Hypothalamus (tissue), 51 donors: ENCODE results near the gene MUC12.
"Not testable (repeated sequence)": the region's sequence is repeated elsewhere in the genome, so short reads cannot be mapped to it uniquely, and the experiment has no call there.

ENCODE experiments used
- DNase-seq, 51 donors: peaks; one replicate each; lab custom pipeline; 2025; lab: John Stamatoyannopoulos, UW

MUC12 gene

DNA sequence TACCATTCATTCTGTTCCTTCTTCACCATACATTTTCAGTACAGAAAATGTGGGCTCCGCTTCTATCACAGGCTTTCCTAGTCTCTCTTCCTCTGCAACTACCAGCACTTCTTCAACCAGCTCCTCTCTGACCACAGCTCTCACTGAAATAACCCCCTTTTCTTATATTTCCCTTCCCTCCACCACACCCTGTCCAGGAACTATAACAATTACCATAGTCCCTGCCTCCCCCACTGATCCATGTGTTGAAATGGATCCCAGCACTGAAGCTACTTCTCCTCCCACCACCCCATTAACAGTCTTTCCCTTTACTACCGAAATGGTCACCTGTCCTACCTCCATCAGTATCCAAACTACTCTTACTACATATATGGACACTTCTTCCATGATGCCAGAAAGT is 9.5 kb upstream of the MUC12 start:
- DNase-seq, result no peak

DNA sequence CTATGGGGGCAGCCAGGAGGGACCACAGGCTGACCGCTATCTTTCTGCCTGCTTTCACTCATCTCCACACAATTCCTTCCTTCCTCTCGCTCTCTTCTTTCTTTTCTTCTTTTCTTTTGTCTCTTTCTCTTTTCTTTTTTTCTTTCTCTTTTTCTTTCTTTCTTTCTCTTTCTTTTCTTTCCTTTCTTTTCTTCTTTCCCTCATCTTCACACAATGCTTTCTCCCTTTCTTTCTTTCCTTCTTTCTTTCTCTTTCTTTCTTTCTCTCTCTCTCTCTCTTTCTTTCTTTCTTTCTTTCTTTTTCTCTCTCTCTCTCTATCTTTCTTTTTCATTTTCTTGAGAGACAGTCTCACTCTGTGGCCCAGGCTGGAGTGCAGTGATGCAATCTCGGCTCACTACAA is 6.8 kb upstream of the MUC12 start:
- DNase-seq, result no peak

DNA sequence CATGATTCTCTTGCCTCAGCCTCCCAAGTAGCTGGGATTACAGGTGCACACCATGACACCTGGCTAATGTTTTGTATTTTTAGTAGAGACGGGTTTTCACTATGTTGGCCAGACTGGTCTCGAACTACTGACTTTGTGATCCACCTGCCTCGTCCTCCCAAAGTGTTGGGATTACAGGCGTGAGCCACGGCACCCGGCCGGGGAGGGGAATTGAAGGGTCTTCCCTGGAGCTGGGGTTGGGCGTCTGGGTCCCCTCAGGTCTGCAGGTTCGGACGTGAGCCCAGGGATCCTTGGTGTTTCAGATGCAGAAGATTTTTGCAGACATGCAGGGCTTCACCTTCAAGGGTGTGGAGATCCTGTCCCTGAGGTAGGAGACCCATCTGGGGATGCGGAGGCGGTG is 6.0 kb upstream of the MUC12 start:
- no peak for DNase-seq

DNA sequence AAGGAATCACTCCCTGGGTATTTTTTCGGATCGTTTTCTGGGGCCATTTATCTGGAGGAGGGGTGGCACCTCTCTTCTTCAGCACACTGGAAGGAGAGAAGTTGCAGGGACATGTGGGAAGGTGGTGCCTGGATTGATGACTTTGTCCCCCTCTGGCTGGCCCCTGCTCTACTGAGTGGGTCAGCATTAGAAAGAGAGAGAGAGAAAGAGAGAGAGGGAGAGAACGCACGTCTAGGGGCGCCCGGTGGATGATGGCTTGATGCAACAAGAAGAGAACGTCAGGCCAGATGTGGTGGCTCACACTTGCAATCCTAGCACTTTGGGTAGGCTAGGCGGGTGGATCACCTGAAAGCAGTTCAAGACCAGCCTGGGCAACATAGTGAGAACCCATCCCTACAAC is 5.5 kb upstream of the MUC12 start:
- DNase-seq, result no peak

DNA sequence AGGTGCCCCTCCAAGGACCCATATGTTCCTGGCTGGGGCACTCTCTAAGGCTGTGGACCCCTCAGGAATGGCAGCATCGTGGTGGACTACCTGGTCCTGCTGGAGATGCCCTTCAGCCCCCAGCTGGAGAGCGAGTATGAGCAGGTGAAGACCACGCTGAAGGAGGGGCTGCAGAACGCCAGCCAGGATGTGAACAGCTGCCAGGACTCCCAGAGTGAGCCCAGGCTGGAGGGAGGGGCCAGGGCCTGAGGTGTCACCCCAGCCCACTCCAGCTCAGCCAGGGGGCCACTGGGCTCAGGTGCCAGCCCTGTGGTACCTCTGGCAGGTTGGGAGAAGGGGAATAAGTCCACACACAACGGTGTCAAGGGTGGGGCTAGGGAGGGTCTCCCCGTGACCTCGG is 4.7 kb upstream of the MUC12 start:
- DNase-seq, result no peak

DNA sequence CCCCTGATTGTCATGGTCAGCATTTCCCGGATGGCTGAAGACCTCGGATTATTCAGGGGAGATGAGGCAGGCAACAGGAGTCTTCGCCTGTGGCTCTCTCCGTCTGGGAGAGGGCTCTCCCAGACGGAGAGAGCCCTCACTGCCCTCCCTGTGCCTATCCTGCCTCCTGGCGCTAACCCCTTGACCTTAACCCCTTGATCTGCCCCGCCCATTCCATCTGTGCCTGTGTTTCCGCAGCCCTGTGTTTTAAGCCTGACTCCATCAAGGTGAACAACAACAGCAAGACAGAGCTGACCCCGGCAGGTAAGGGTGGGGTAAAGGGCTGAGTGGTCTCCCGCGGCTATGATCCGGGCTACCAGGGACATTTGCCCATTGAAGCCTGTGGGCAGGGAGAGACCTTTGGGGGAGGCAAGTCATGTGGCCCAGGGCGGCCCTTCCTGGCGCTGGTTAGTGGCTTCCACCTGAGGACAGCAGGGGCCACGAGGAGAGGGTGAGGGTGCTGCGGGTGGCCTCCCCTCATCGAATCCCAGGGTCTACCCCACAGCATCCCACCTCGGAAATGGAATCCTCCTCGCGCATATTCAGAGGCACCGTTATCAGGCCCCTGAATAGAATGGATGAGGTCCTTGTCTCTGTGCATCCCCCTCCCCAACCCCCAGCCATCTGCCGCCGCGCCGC is 4.2 kb upstream of the MUC12 start:
- DNase-seq, result no peak

DNA sequence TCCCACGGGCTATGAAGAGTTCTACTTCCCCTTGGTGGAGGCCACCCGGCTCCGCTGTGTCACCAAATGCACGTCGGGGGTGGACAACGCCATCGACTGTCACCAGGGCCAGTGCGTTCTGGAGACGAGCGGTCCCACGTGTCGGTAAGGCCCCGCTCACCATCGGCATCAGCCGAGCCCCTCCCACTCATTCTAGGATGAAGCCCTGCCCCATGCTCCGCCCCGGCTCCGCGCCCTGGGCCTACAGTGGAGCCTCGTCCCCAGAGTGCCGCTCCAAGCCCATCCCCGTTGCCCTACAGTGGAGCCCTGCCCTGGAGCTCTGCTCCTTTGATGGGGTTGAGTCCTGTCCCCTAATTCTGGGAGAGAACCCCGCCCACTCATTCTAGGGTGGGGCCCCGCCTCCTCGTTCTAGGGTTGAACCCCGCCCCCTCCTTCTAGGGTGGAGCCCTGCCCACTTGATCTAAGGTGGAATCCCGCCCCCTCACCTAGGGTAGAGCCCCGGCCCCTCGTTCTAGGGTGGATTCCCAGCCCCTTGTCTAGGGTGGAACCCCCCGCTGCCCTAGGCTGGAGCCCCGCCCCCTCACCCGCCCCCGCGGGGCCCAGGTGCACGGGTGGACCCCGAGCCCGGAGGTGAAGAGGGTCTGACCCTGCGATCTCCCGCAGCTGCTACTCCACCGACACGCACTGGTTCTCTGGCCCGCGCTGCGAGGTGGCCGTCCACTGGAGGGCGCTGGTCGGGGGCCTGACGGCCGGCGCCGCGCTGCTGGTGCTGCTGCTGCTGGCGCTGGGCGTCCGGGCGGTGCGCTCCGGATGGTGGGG is 3.4 kb upstream of the MUC12 start:
- DNase-seq, result no peak

DNA sequence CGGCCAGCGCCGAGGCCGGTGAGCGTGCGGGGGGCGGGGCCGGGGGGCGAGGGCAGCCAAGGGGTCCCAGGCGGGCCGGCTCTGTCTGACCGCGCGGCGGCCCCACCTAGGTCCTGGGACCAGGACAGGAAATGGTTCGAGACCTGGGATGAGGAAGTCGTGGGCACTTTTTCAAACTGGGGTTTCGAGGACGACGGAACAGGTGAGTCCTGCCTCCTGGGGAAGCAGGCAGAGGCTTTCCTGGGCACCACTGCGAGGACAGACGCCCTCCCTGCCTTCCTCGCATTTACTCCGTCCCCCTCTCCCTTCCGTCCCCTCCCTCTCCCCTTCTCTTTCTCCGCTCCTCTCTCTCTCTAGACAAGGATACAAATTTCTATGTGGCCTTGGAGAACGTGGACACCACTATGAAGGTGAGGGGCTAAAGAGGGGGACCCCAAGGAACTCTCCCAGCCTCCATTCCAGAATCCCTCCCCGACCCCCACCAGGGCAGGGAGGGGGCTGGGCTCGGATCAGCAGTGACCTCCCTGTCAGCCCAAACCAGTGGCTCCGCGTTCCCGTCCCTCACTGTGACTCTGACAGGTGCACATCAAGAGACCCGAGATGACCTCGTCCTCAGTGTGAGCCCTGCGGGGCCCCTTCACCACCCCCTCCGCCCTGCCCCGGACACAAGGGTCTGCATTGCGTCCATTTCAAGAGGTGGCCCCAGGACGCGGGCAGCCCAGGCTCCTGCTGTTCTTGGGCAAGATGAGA is 2.6 kb upstream of the MUC12 start:
- DNase-seq, result no peak

DNA sequence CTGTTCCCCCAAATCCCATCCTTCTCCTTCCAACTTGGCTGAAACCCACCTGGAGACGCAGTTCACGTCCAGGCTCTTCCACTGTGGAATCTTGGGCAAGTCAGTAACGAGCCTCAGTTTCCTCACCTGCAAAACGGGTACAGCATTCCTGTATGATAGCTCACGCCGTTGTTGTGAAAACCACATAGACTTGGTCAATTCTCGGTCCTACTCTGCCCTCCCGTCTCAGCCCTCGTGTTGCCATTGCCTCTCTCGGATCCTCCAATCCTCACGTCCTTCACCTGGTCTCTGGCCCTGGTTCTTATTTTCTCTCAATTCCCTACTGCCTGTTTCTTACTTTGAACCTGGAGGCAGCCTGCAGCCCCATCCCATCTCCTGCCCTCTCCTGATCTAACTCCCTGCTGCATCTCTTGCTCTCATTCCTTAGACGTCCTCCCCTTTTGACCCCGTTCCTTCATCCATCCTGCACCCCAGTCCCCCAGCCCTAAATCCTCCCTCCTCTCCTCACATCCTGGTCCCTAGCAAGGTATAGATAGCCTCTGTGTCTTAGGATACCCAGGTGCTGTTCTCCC is 2.0 kb upstream of the MUC12 start:
- DNase-seq, result no peak

DNA sequence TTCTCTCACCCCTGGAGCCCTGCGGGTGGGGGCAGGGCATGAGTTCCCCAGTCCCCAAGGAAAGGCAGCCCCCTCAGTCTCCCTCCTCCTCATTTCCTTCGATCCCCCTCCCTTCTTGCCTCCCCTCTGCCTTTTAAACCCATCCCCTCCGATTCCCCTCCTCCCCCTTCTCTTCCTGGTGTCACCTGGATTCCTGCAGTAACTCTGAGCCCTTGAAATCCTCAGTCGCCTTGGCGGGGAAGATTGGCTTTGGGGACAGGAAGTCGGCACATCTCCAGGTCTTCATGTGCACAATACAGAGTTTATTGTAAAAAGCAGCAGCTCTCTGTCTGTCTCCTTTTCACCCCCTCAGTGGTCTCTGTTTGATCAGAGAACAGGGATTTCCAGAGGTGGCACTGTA is 1.3 kb upstream of the MUC12 start:
- no peak for DNase-seq

DNA sequence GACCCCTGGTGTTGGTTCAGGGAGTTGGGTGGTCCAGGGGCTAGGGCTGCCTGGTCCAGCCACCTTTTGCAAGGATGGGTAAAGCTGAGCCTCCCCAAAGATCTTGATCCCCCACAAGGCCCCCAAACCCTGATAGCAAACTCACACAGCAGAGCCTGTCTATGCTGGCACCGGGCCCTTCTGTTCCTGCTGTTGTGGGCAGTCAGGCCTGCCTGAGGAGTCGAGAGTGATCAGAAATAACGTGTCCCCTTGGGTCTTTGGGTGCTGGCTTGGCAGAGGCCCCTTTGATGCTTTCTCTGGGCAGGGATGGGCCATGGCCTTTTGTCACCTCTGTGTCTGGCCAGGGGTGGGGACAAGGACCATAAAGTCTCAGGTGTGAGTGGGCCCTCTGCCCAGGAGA is 715 bp upstream of the MUC12 start:
- no peak for DNase-seq

DNA sequence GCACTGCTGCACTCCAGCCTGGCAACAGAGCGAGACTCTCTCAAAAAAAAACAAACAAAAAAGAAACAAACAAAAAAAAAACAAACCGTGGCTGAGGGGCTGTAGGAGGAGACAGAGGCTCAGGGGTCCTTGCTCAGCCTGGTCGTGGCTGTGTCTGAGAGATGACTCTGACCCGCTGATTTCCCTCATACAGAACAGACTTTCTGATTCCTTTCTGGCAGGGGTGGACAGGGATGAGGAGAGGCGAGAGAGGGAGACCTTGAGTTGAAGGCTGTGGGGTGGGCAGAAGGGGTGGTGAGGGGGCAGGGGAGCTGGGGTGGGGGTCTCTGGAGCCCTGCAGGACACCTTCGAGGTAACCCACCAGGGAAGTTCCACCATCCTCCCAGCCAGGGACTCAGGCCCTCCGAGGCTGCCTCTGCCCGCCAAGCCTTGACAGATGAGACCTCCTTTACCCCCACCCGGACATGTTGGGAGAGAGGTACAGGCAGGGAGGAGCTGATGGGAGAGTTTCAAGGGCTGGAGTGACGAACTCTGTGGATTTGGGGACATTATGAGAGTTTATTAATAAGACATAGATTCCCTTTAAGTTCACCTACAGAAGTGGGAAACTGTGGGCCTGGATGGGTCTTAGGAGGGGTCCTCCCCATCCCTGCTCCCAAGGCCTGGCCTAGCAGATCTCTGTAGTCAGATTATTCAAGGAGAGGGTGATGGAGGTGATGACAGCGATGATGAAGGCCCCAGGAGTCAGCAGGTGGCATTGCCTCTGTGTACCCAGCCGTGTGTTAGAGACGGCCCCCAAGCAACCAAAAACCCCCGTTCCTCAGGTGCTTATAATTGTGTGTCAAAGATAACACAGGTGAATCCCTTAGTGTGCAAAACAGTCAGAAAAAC is 2.0 kb downstream of the MUC12 start:
- DNase-seq, result no peak

DNA sequence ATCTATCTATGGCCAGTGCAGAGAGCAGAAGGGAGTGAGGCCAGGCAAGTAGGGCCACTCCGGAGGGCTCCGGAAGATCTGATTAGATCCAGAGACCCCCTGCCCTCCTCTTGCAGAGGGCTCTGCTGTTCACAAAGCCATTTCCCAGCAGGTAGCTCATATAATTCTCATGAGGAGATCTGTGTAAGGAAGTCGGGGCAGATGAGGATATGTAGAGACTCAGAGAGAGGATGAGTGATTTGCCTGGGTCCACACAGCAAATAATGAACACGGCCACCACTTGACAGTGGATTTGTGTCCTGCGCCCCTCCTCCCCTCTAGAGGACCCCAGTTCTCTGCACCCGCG is 2.6 kb downstream of the MUC12 start:
- DNase-seq, result no peak

DNA sequence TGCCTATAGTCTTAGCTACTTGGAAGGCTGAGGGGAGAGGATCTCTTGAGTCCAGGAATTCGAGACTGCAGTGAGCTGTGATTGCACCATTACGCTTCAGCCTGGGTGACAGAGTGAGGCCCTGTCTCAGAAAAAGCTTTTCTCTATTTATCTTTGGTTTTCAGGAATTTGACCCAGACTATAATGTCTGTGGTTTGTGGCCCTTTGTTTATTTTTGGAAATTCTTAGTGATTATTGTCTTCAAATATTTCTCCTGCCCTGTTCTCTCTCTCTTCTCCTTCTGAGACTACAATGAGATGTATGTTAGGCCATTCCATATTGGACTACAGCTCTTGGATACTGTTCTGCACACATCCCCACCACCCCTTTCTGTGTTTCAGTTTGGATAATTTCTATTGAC is 4.7 kb downstream of the MUC12 start:
- DNase-seq, result no peak

DNA sequence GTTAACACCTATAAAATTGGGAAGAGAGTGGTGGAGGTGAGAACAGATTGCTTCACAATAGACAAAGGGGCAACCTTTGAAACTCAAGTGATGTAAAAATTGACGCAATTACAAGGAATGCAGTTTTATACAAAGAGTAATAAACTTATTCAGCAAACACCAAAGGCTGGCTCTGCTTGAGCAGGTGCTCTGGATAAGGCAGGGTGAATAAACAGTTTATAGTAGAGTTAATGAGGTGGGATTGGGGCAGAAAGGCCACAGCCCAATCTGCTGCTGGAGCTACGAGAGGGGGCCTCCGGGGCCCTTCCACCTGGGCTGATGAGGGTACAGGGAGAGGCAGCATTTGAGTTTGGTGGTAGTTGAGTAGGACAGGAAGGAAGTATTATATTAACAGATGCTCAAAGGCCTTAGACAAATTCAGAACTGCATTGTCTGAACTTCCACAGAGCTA is 6.0 kb downstream of the MUC12 start:
- DNase-seq, result no peak

DNA sequence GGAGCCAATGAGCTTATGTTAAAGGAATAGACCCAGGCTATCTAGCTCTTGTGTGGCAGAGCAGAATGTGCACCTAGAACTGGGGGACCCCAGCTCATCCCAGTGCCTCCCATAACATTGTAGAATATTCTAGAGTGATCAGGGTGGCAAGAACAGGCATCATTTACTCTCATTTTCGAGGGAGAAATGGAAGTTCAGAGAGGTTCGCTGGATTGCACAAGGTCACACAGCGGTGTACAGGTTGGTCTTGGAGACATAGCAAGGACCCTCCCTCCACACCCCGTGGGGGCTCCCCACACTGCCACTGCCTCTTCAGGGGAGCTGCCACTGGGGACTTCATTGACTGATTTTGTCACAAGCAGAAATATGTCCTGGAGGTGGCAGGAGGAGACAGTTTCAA is 8.9 kb downstream of the MUC12 start:
- DNase-seq, result no peak

DNA sequence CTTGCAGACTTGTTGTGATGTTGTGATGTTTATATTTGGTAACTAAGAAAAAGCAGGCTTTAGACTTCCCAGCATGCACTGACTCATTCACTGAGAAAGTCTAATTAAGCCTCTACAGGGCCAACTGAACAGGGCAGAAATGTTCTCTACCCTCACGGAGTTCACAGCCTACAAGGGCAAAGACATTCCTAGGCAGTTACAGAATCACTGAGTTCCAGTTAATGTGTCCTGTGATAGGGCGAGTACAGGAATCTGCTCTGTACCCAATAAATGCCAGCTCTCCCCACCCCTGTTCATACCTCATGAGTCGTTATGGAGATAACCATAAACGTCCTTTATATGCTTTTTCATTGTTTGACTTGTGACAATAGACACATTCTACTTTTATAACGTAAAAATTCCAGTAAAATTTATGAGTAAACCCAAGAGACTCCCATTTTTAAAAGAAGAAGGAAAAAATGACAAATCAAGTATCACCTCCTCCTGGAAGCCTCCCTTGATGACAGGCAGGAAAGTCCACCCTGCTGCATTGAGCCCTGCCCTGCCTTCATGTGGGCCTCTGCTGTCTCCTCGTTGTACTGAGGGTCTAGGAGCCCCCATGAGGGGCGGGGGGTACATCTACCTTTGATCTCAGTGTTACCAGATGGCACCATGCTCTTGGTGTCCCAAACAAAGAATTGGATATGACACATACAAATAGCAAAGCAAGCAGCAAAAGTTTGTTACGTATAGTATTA is 14.3 kb downstream of the MUC12 start:
- no peak for DNase-seq

DNA sequence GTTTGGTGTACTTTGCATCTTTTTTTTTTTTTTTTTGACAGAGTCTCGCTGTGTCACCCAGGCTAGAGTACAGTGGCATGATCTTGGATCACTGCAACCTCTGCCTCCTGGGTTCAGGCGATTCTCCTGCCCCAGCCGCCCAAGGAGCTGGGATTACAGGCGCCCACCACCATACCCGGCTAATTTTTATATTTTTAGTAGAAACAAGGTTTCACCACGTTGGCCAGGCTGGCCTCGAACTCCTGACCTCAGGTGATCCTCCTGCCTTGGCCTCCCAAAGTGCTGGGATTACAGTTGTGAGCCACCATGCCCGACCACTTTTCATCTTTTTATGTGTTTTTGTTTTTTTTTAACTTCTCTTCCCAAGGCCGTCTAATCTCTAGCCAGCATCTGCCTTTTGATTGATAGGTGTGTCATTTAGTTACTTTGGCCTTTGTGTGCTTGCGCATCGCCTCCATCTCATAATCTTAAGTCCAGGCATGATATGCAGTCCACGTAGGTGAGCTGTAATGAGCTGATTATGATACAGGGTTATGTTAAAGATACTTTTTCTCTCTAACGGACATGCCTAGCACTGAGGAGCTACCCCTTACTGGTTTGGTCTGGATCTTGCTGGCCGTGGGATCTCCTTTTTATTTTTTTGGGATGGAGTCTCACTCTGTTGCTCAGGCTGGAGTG is 15.0 kb downstream of the MUC12 start:
- not testable (repeated sequence) for DNase-seq
